Activated T-helper 17 cell treated with anti-CD3 and anti-CD28 coated beads, Interleukin-2, amount 50 U/mL, for 72 hours (primary cell): ENCODE data around the gene SLC38A10. TPM values are rescaled to one million over a fixed set of nuclear protein-coding genes. Genes with fewer than 3 reads are reported as not detected.

Experiments used
- ATAC-seq: fragments of 150-1000 bp; cut with Tn5 transposase; replicated peaks from 2 replicates; pipeline ENCODE4 v1.10.0; 2021; ENCODE audit warnings: mild to moderate bottlenecking, moderate library complexity
- H3K27ac Mint-ChIP-seq: one replicate; pipeline ENCODE4 v1.8.0; 2022; ENCODE audit warnings: mixed read lengths
- H3K27me3 Mint-ChIP-seq: one replicate; pipeline ENCODE4 v1.8.0; 2022; ENCODE audit warnings: mixed read lengths
- H3K36me3 Mint-ChIP-seq: one replicate; pipeline ENCODE4 v1.8.0; 2022; ENCODE audit warnings: low read depth, mild to moderate bottlenecking, mixed read lengths
- H3K4me1 Mint-ChIP-seq: one replicate; pipeline ENCODE4 v1.8.0; 2022; ENCODE audit warnings: mixed read lengths
- H3K4me3 Mint-ChIP-seq: one replicate; pipeline ENCODE4 v1.8.0; 2022; ENCODE audit warnings: mild to moderate bottlenecking, mixed read lengths
- H3K9me3 Mint-ChIP-seq: one replicate; pipeline ENCODE4 v1.8.0; 2022; ENCODE audit warnings: mixed read lengths
- total RNA-seq, 2 donors: library from RNA; stranded (reverse); gene quantifications; one replicate each; pipeline ENCODE4 v1.2.3, GENCODE V29; 2022

SLC38A10 gene
- total RNA-seq, 2 donors from 2014 or later = 58.4 to 71.2 TPM

DNA sequence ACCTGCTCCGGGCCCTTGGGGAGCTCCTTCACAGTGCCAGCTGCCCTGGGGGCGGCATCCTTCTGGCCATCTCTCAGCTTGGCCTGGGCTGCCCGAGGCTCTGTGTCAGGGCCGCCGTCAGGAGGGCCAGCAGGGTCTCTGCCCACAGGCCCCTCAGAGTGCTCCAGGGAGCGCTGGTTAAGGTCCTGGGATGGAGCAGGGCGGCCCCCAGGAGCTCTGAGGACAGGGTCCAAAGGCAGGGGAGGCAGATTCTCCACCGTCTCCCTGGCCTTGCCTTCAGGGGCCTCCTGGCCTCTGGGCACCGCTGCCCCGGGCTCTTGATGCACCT lies 48.8 kb downstream of the SLC38A10 start:
- Mint-ChIP-seq H3K4me3 (no peak overlapping the region), H3K9me3 (no peaks in the 10 kb centered on the region), H3K36me3 (peaks cover 37% of the 10 kb centered on the region), H3K27ac (no peak overlapping the region), H3K27me3 (no peaks in the 10 kb centered on the region), H3K4me1 (peaks cover 6% of the 10 kb centered on the region)
- no peak for ATAC-seq

DNA sequence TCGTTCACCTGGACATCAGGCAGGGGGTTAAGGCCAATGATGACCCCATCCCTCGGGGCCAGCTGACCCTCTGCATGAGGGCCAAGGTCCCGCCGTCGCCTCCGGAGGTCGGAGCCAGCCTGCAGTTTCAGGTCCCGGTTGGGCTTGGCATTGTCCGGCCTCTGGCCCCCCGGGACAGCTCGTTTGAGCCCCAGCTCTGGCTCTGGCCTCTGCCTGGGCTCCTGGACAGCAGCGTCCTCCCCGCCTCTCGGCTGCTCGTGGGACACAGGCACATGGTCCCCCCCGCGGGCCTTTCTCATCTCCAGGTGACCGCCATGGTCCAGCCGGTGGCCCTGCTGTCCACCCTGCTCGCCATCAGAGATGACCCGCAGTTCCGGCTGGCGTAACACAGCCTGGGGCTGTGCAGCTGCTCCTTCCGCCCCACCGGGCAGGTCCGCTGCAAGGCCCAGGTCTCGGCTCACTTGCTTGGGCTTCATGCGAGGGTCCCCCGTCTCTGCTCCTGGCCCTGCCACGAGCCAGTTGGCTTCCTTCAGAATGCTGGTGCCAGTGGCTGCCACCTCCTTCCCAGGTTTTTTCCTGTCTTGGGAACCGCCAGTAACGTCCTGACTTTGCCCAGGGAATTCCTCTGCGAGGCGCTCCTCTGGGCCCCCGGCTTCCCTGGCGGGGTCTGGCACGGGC lies 49.3 kb downstream of the SLC38A10 start:
- no peak overlapping the region for H3K27ac Mint-ChIP-seq
- no peaks in the 10 kb centered on the region for H3K9me3 Mint-ChIP-seq
- H3K4me1 Mint-ChIP-seq = peaks cover 6% of the 10 kb centered on the region

DNA sequence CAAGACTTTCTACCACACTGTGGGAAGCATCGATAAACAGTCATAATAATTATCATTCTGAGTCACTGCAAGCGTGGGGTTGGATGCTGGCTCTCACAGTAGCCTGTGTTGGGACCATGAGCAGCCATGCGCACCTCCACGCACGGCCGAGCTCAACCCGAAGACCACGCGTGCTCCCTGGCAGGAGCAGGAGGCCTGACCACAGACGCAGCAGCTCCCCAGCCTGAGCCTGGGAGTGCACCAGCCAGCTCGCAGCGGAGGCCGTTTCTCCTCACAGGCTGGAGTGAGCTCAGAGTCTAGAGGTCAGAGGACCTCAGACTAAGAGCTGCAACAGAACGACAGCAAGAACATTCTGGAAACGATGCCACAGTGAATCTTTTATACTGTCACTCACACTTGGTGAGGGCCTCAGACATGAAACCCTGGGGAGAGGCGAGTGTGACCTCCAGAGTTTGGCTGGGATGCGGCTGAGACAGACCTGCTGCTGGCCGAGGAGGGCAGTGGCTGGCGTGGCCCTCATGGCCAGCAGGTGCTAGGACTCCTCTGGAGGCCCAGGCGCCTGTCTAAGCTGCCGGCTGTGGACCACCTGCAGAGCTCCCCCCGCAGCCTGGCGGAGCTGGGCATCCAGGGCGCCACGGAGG lies 50.0 kb downstream of the SLC38A10 start:
- H3K27me3 Mint-ChIP-seq = no peaks in the 10 kb centered on the region
- H3K36me3 Mint-ChIP-seq = peaks cover 39% of the 10 kb centered on the region
- H3K4me1 Mint-ChIP-seq = peaks cover 6% of the 10 kb centered on the region
- peak overlapping the region; percentile 55 for H3K27ac Mint-ChIP-seq
- ATAC-seq = peak; percentile 73
- no peaks in the 10 kb centered on the region for H3K9me3 Mint-ChIP-seq
- no peak overlapping the region for H3K4me3 Mint-ChIP-seq

More for the DNA sequence above, 49.3 kb downstream of the SLC38A10 start:
- H3K36me3 Mint-ChIP-seq = peaks cover 39% of the 10 kb centered on the region
- H3K27me3 Mint-ChIP-seq = no peaks in the 10 kb centered on the region
- H3K4me3 Mint-ChIP-seq = no peak overlapping the region
- ATAC-seq = no peak

DNA sequence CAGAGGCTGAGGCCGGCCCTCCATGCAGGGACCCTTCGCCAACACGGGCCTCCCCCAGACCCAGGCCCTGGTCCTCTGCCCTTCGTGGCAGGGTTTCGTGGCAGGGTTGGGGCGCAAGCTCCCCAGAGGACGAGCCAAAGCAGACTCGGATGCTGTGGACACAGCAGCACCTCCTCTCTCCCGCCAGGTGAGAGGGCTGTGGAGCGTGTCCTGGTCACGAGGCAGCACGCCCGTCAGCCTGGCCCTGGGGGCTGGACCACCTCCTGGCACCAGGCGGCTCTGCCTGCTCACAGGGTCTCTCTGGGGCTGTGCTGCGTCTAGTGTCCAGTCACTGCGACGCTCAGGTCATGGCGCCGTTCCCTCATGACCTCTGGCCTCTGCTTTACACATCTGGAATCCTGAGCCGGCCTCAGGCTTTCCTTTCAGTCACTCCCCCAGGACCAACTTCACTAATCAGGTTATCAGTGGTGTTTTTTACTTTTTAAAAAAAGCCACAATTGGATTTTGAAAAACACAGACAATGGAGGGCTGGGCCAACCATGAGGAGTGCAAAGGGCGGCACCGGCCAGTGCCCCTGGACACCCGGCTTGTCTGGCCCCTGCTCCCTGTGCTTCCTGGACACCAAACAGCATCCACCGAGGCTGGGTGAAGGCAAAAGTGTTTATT lies 50.6 kb downstream of the SLC38A10 start:
- peaks cover 36% of the 10 kb centered on the region for H3K36me3 Mint-ChIP-seq
- no peak overlapping the region for H3K4me3 Mint-ChIP-seq
- H3K27me3 Mint-ChIP-seq = no peaks in the 10 kb centered on the region
- ATAC-seq = no peak
- H3K9me3 Mint-ChIP-seq = no peaks in the 10 kb centered on the region
- peaks cover 6% of the 10 kb centered on the region for H3K4me1 Mint-ChIP-seq
- H3K27ac Mint-ChIP-seq = peak overlapping the region; percentile 55

DNA sequence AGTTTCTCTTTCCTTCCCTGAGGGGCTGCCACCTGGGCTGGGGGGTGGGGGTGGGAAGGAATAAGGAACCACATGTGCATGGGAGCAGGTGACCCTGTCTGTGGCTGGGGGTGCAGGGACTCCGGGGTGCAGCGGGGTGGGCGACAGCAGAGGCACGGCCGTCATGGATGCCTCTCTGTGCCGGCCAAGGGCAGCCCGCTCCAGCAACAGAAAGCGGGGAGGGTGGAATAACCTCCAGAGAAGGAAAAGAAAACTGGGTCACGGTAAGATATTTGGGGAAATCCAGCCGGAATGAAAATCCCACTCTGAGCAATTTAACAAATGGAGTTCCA lies 51.8 kb downstream of the SLC38A10 start:
- H3K36me3 Mint-ChIP-seq = peaks cover 36% of the 10 kb centered on the region
- no peak for ATAC-seq
- no peak overlapping the region for H3K4me3 Mint-ChIP-seq
- H3K27me3 Mint-ChIP-seq = no peaks in the 10 kb centered on the region
- no peaks in the 10 kb centered on the region for H3K9me3 Mint-ChIP-seq
- H3K4me1 Mint-ChIP-seq = peaks cover 6% of the 10 kb centered on the region
- no peak overlapping the region for H3K27ac Mint-ChIP-seq

DNA sequence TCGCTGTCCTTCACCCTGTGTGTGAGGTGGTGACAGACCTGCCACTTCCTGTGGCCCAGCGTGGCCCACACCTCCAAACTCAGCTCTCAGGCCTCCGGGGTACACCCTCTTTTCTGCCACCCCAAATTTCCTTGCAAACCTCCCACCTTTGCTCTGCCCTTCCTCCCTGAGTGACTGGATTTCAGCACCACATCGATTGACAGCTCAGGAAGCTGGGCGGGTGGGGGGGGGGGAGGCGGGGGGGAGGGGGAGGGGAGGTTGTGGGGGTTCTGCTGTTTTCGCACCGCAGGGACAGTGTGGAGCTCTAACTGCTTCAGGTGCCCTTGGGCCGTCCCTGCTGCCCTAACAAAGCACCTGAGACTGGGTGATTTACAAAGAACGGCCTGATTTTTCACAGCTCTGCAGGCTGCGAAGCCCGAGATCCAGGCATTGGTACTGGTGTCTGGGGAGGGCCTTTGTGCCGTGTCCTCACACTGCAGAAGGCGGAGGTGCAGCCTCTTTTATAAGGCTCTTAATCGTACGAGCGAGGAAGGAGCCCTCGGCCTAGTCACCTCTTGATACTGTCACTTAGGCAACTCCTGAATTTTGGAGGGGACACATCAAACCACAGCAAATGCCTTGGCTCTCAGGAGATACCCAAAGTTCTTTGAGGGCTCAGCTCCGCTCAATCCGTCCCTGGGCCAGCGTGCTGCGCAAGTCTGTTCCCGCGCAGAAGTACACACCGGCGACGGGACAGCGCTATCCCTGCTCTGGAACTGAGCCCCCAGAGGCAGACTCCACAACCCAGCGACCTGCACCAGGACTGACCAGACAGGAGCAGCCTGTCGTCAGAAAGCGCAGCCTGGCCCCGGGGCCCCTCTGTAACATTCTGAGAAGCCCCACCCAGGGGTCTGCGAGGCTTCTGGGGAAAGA lies 52.4 kb downstream of the SLC38A10 start:
- H3K4me3 Mint-ChIP-seq = no peak overlapping the region
- no peaks in the 10 kb centered on the region for H3K9me3 Mint-ChIP-seq
- H3K4me1 Mint-ChIP-seq = peaks cover 9% of the 10 kb centered on the region
- ATAC-seq = no peak
- peaks cover 36% of the 10 kb centered on the region for H3K36me3 Mint-ChIP-seq
- H3K27me3 Mint-ChIP-seq = no peaks in the 10 kb centered on the region
- no peak overlapping the region for H3K27ac Mint-ChIP-seq

DNA sequence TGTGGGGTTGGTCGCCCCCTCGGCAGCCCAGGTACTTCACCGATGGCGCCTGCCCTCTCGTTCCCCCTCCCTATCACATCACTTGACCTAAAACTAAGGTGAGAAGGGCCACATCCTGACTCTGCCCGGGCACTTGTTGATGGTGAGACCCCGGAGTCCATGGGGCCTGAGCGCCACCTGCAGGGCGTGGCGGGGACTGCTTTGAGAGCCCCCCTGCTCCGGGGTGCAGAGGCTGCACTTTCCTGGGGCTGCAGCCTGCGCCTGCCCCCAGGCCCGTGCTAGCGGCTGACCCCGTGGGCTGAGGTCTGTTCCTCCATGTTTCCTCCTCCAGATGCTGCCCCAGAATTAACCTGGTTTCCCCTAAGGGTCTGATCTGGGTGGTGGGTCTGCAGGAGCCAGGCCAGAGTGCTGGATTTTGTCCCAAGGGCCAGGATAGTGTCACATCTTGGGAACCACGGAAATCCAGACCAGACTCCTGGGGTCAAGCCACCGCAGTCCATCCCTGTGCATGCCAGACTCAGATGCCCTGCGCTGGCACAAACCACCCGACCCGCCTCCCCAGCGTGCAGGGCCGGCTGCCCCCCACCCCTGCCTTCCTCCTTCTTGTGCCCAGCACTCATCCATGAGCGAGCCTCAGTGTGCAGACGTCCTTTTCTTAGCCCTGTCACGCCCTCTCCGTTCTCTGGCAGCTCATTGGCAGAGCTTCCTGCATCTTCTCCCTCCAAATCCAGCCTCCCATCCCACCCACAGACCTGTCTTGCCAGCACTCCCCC lies 53.3 kb downstream of the SLC38A10 start:
- peak overlapping the region; percentile 83 for H3K4me3 Mint-ChIP-seq
- H3K27me3 Mint-ChIP-seq = no peaks in the 10 kb centered on the region
- H3K36me3 Mint-ChIP-seq = peaks cover 36% of the 10 kb centered on the region
- H3K4me1 Mint-ChIP-seq = peaks cover 15% of the 10 kb centered on the region
- H3K27ac Mint-ChIP-seq = no peak overlapping the region
- H3K9me3 Mint-ChIP-seq = no peaks in the 10 kb centered on the region
- no peak for ATAC-seq

DNA sequence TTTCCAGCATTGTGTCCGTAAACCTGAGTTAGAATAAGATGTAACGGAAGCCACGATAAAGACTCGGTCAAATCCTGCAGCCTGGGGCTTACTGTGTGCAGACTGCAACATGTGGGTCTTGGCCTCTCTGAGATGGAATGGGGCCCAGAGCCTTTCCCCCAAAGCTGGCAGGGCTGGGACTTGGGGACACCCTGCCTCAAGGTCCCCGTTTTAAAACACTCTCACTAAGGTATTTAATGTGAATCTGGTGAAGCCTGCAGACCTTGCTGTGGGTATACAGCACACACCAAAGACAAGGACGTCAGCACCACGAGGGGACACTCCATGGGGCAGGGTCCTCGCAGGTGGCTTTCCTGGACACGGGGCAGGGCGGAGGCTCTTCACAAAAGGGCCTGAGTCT lies 53.9 kb downstream of the SLC38A10 start:
- H3K27ac Mint-ChIP-seq = no peak overlapping the region
- no peak for ATAC-seq
- no peaks in the 10 kb centered on the region for H3K9me3 Mint-ChIP-seq
- H3K27me3 Mint-ChIP-seq = no peaks in the 10 kb centered on the region
- peaks cover 36% of the 10 kb centered on the region for H3K36me3 Mint-ChIP-seq
- H3K4me3 Mint-ChIP-seq = peak overlapping the region; percentile 83
- peaks cover 15% of the 10 kb centered on the region for H3K4me1 Mint-ChIP-seq

DNA sequence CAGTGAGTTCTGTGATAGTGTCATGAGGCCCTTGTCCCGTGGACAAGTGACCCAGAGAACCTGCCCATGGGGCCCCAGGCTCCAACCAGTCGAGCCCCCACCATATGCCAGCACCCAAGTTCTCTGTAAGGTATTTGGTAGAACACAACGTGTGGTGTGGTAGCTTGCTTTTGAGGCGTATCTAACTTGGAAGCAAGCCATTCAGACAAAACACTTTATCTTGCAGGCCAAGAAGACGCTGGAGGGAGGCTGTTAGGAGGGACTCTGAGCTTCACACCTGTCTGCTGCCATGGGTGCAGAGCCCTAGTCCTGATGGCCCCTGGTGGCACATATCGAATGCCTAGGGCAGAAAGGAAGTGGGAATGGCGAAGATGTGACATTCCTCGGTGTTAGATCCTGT lies 54.3 kb downstream of the SLC38A10 start:
- Mint-ChIP-seq H3K4me3 (peak overlapping the region; percentile 83), H3K27ac (no peak overlapping the region), H3K4me1 (peaks cover 15% of the 10 kb centered on the region), H3K9me3 (no peaks in the 10 kb centered on the region), H3K27me3 (no peaks in the 10 kb centered on the region), H3K36me3 (peaks cover 36% of the 10 kb centered on the region)
- no peak for ATAC-seq

DNA sequence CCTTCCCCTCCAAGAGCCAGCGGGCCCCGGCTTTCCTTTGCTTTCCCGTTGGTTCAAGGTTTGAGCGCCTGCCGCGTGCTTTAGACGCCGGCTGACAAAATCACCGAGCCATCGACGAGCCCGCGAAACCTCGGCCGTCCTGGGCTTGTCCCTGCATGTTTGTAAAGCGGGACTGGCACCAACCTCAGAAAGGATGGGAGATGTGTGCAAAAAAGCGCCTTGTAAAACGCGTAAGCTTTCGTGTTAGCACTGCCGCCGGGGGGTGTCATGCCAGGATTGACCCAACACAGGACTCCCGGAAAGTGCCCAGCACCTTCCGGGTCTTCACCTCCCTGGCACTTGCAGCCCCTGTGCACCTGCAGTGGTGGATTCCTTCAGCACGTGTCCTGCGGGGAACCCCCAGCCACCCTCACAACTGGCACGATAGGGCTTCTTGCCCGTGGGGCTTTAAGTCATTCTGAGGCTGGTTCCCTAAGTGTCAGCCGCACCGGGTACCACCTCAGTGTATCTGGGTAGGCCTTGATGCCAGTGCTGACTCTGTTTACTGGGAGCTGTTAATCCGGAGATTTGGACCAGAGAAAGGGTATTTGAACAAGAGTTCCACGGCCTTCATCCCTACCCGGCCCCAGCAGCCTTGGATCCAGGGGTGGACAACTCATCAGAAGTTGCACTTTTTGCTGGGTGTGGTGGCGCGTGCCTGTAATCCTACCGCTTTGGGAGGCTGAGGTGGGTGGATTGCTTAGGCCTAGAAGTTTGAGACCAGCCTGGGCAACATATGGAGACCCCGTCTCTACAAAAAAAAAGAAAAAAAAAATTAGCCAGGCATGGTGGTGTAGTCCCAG lies 55.2 kb downstream of the SLC38A10 start:
- H3K27me3 Mint-ChIP-seq = no peaks in the 10 kb centered on the region
- peaks cover 31% of the 10 kb centered on the region for H3K36me3 Mint-ChIP-seq
- peaks cover 15% of the 10 kb centered on the region for H3K4me1 Mint-ChIP-seq
- H3K9me3 Mint-ChIP-seq = no peaks in the 10 kb centered on the region
- peak overlapping the region; percentile 84 for H3K27ac Mint-ChIP-seq
- ATAC-seq = no peak
- H3K4me3 Mint-ChIP-seq = peak overlapping the region; percentile 83

DNA sequence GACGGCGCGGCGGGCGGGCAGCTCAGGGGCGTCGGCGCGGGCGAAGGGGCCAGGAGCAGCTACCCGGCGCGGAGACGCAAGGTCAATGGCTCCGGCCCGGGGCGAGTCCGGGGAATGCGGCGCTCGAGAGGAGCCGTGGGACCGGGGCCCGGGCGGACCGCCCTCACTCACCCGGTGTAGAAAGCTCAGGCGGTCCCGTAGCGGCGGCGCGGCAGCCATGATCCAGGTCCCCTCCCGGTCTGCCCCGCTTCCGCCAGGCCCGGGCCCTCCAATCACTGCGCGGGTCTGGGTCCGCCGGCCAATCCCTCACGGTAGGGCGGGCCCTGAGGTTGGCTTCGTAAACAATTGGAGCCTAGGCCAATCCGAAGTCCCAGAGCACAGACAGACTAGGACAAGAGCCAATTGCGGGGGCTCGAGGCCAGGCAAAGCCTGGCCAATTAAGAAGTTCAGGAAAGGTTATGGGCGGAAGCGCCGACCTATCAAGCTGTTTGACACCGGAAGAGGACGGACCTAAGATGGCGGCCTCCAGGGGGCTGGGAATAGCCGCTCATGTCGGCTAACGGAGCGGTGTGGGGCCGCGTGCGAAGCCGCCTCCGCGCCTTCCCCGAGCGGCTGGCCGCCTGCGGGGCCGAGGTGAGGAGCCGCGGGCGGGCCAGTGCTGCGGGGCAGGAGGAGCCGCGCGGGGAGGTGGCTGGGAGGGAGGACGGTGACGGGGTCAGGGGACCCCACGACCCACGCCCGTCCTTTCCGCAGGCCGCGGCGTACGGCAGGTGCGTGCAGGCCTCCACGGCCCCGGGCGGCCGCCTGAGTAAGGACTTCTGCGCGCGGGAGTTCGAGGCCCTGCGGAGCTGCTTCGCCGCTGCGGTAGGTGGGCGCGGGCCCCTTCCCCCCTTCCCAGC lies 56.0 kb downstream of the SLC38A10 start, which contains the start of the genes NDUFAF8 and TEPSIN:
NDUFAF8 (plus strand) TSS at position 504 of the 899 bp plus-strand sequence; CDS start at position 550, 46 bp downstream.
TEPSIN (minus strand) TSS at position 241 of the 899 bp plus-strand sequence; CDS start at position 219, 22 bp downstream.
- Mint-ChIP-seq H3K36me3 (peaks cover 27% of the 10 kb centered on the region), H3K4me1 (peaks cover 16% of the 10 kb centered on the region), H3K27ac (peak within 1 kb of the TSS; percentile 84), H3K9me3 (no peaks in the 10 kb centered on the region), H3K27me3 (no peaks in the 10 kb centered on the region), H3K4me3 (peak within 1 kb of the TSS; percentile 83)
- ATAC-seq = peak; percentile 99

DNA sequence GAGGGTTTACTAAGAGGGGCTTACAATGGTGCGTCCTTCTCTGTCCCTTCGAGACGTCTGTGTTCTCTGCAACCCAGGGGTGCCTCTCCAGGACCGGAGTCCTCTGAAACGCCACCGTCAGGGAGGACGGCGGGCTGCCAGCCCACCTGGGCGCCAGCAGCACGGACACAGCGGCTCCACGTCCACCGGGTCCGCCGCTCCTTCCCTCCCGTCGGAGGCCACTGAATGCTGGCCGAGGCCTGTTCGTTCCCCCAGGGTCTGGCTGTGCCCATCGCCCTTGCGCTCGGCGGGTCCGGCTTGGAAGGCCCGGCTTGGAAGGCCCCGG lies 56.7 kb downstream of the SLC38A10 start:
- H3K4me3 Mint-ChIP-seq = peak overlapping the region; percentile 83
- H3K27ac Mint-ChIP-seq = no peak overlapping the region
- peaks cover 16% of the 10 kb centered on the region for H3K4me1 Mint-ChIP-seq
- ATAC-seq = no peak
- H3K9me3 Mint-ChIP-seq = no peaks in the 10 kb centered on the region
- peaks cover 27% of the 10 kb centered on the region for H3K36me3 Mint-ChIP-seq
- no peaks in the 10 kb centered on the region for H3K27me3 Mint-ChIP-seq
